Cardiac fibroblast (primary cell): ENCODE data around the gene TMEM150A.

Experiments used
- DNase-seq, 2 donors: peaks; one replicate each; pipeline versions ENCODE4 v3.0.0 to v3.0.0-alpha.2; 2010; ENCODE audit warnings: low read depth in 2 of 2
- H3K4me3 ChIP-seq, 2 donors: replicated peaks in 1 of 2; 1 replicate in 1 of 2; 2 replicates in 1 of 2; pipeline ENCODE4 v1.5.1; 2011; ENCODE audit warnings: low read depth in 2 of 2, low read length in 2 of 2, mild to moderate bottlenecking in 2 of 2, moderate library complexity in 1 of 2
- TF ChIP-seq, protein P1 (sequence below): IDR thresholded peaks from one replicate; pipeline ENCODE4 v1.5.1; 2011; ENCODE audit warnings: low read depth, mild to moderate bottlenecking, low read length, inconsistent platforms

The TMEM150A gene

DNA sequence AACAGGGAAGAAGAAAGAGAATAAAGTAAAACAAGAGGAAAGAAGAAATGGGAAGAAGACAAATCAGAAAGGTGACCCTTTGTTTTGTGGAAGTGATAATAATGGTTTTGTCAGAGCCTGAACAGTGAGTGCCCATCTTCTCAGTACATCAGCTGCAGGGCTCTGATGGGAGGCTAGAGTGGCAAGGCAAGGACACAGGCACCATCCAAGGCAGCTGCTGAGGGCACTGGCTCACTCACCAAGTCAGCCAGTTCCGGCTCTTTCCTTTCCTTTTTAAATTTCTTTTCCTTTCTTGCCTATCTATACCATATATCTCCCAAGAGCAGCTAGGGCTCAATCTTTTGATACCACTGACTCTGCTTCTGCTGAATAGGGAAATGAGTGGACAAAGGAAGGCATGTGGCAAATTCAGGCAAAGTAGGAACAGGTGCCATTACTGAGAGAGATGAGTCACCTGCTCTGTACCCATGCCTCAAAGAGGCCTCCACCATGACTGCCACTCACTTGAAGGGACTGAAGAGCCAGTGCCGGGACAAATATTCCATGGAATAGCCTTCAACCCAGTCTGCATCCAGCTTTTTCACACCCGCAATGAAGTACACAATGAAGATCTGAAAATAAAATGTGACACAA lies 47.4 kb downstream of the TMEM150A start:
- DNase-seq = no peak
- TF ChIP-seq, protein P1, sequence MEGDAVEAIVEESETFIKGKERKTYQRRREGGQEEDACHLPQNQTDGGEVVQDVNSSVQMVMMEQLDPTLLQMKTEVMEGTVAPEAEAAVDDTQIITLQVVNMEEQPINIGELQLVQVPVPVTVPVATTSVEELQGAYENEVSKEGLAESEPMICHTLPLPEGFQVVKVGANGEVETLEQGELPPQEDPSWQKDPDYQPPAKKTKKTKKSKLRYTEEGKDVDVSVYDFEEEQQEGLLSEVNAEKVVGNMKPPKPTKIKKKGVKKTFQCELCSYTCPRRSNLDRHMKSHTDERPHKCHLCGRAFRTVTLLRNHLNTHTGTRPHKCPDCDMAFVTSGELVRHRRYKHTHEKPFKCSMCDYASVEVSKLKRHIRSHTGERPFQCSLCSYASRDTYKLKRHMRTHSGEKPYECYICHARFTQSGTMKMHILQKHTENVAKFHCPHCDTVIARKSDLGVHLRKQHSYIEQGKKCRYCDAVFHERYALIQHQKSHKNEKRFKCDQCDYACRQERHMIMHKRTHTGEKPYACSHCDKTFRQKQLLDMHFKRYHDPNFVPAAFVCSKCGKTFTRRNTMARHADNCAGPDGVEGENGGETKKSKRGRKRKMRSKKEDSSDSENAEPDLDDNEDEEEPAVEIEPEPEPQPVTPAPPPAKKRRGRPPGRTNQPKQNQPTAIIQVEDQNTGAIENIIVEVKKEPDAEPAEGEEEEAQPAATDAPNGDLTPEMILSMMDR = no peak

DNA sequence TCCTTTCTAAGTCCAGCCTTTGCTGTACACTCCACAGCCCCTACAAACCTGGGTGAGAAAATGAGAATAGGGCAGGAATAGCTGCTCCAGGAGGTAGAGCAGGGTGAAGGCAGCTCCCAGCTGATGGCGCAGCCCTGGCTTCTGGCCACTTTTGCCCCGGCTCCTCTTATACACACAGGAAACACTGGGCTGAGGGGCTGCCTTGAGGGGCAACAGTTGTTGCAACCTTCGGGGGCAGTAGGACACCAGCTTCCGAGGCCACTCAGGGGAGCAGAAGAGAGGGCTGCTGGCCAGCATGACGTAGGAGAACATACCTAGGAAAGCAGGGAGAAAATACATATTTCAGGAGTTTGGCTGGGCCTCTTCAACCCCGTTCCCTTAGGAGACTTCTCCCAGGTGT lies 49.3 kb downstream of the TMEM150A start:
- no peak for DNase-seq
- TF ChIP-seq, protein P1 = no peak
- no peak overlapping the region for H3K4me3 ChIP-seq

More for the DNA sequence above, 47.4 kb downstream of the TMEM150A start:
- no peak overlapping the region for H3K4me3 ChIP-seq

DNA sequence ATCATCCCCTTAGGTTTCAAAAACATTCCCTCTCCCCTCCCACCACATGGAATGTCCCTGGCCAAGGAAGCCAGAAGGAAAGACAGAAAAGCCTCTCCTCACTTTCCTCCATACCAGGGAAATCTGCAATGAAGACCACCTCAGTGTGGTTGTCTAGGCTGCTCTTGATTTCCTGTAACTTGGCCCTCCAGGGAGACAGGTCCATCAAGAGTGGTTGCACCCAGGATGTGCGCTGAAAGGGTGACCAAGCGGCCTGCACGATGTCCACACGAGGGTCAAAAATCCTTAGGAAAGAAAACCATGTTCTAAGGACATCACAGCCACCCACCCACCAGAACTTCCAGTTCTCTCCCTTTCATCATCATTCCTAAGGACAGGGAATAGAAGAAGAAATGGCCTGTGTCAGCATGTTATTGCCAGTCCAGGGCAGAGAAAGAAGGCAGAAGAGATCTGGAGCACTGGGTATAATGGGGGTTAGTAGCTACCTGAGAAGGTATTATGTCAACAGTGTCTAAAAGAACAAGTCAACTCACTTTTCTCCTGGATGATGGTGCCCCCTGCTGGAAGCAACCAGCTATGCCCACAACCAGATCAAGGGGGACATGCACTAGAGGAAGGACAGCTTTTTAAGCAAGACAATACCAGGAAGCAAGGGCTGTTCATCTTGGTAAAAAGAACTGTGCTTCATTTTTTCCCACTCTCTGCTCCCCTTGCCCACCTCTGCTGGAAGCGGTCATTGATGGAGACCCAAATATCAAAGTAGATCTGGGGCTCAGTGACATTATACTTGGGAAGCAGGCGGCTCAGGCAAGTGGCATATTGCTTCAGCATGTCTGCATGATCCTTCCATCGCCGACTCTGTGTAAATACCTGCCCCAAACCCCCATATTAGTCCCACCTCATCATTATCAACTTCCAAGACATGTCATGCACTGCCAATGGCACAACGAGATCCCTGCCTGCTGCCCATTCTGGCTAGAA lies 50.5 kb downstream of the TMEM150A start:
- TF ChIP-seq, protein P1 = peak; percentile 87
- DNase-seq = peak; percentile 84 to 86
- no peak overlapping the region for H3K4me3 ChIP-seq

DNA sequence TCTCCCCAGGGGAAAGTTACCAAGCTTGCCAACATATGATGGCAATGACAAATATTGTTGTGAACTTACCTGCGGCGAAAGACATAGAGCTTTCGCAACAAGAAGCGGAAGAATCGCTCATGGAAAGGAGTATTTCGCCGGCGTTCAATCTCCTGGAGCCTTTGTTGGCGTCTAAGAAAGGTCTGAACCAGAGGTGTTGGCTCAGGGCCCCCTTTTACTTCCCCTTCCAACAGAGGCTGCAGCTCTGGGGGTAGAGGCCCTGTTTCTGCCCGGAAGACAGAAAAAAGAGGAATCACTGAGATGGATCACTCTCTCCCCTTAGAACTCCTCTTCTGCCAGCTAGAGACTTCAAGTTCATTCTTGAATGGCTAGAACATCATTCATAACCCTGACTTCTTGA lies 52.0 kb downstream of the TMEM150A start:
- DNase-seq = no peak
- TF ChIP-seq, protein P1 = no peak
- H3K4me3 ChIP-seq = no peak overlapping the region

DNA sequence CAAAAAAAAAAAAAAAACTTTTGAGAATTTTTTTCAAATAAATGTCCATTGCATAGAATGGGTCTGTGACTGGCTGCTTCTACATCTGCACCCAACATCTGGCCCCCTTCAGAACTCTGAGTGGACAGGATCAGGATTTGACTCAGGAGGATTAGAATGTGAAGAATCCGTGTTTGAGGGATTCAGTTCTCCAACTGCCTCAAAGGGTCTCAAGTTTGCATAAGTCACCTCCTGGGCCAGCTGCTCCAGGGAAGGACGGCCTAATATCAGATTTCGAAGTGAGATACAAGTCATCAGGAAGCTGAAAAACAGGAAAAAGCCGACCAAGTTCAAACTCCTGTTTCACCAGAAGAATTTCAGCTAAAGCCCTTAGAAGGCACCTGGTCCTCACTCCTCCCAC lies 52.7 kb downstream of the TMEM150A start:
- H3K4me3 ChIP-seq = no peak overlapping the region
- TF ChIP-seq, protein P1 = no peak
- DNase-seq = peak; percentile 91 to 96

DNA sequence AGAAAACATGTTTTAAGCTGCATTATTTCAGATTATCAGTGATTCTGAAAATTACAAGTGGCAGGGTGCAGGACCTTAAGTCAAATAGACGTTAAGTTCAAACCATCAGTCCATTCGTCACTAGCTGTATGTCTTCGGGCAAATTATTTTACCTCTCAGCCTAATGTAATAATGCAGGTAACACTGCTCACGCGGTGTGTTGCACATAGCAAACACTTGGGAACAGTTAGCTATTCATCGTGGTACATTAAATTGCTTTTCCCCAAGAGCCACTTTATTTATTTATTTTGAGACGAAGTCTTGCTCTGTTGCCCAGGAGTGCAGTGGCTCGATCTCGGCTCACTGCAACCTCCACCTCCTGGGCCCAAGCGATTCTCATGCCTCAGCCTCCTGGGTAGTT lies 53.4 kb downstream of the TMEM150A start:
- DNase-seq = no peak
- no peak overlapping the region for H3K4me3 ChIP-seq
- TF ChIP-seq, protein P1 = no peak
